ENCODE data around the gene MMAB. TPM values are rescaled to one million over a fixed set of nuclear protein-coding genes. Genes with fewer than 3 reads are reported as not detected.

The MMAB gene
- total RNA-seq, 1 donor from 2014 or later, result 43.5 TPM

GRCh38 chr12:109533487-109533740 lies 39.9 kb downstream of the MMAB start:
- intact Hi-C loops (cut with DNase I), result no loop called here
- DNase-seq (ENCODE audit: low spot score in 2 of 2), result no peak
- H3K27ac ChIP-seq, result no peak overlapping the region
- H3K27me3 ChIP-seq, result no peaks in the 10 kb centered on the region
- no peaks in the 10 kb centered on the region for H3K4me1 ChIP-seq
- H3K4me3 ChIP-seq, result no peak overlapping the region
- H3K9me3 ChIP-seq, result no peaks in the 10 kb centered on the region
- peaks cover 52 to 78% of the 10 kb centered on the region in 2 donors for H3K36me3 ChIP-seq
- TF ChIP-seq CTCF (IDR thresholded peaks at IDR 0.05), result no peak

- Histone ChIP-seq H3K9me3 (no peaks in the 10 kb centered on the region), H3K36me3 (peaks cover 57 to 83% of the 10 kb centered on the region in 2 donors), H3K4me3 (no peak overlapping the region), H3K27ac (no peak overlapping the region), H3K27me3 (no peaks in the 10 kb centered on the region), H3K4me1 (no peaks in the 10 kb centered on the region)
- intact Hi-C loops (cut with DNase I), result no loop called here
- DNase-seq (ENCODE audit: low spot score in 2 of 2), result no peak
- TF ChIP-seq CTCF (IDR thresholded peaks at IDR 0.05), result no peak
These were observed 40.4 kb downstream of the MMAB start for GRCh38 chr12:109532721-109533486.

- intact Hi-C loops (cut with DNase I), result no loop called here
- peaks cover 72 to 93% of the 10 kb centered on the region in 2 donors for H3K36me3 ChIP-seq
These were observed 41.9 kb downstream of the MMAB start for GRCh38 chr12:109531411-109531810.

GRCh38 chr12:109529691-109530640 lies 43.3 kb downstream of the MMAB start:
- Histone ChIP-seq H3K4me1 (no peaks in the 10 kb centered on the region), H3K36me3 (peaks cover 78 to 97% of the 10 kb centered on the region in 2 donors), H3K27me3 (no peaks in the 10 kb centered on the region), H3K9me3 (no peaks in the 10 kb centered on the region), H3K4me3 (no peak overlapping the region), H3K27ac (no peak overlapping the region)
- TF ChIP-seq CTCF (IDR thresholded peaks at IDR 0.05), result no peak
- intact Hi-C loops (cut with DNase I), result loop anchor here (10.0 kb wide), 1 partner anchor 245 kb away; no protein-coding TSS in a partner anchor
- DNase-seq (ENCODE audit: low spot score in 2 of 2), result no peak

More at GRCh38 chr12:109531411-109531810, 41.9 kb downstream of the MMAB start:
- H3K4me1 ChIP-seq, result no peaks in the 10 kb centered on the region
- DNase-seq (ENCODE audit: low spot score in 2 of 2), result no peak
- no peaks in the 10 kb centered on the region for H3K9me3 ChIP-seq
- no peak overlapping the region for H3K27ac ChIP-seq
- no peak for TF ChIP-seq CTCF (IDR thresholded peaks at IDR 0.05)
- no peaks in the 10 kb centered on the region for H3K27me3 ChIP-seq
- no peak overlapping the region for H3K4me3 ChIP-seq

- no peaks in the 10 kb centered on the region for H3K9me3 ChIP-seq
- peaks cover 80 to 97% of the 10 kb centered on the region in 2 donors for H3K36me3 ChIP-seq
- no peaks in the 10 kb centered on the region for H3K4me1 ChIP-seq
- no peaks in the 10 kb centered on the region for H3K27me3 ChIP-seq
- intact Hi-C loops (cut with DNase I), result loop anchor here (10.0 kb wide), 1 partner anchor 247 kb away; no protein-coding TSS in a partner anchor
- no peak overlapping the region for H3K4me3 ChIP-seq
- no peak for TF ChIP-seq CTCF (IDR thresholded peaks at IDR 0.05)
- no peak overlapping the region for H3K27ac ChIP-seq
- DNase-seq (ENCODE audit: low spot score in 2 of 2), result no peak
These were observed 45.7 kb downstream of the MMAB start for GRCh38 chr12:109527489-109528123.

Measured in ascending aorta (tissue), 2 donors.